Measurements from ENCODE around the gene CHRNG.
A peak's percentile ranks its signal among the peaks of the same experiment; 100 is the strongest.

Gene CHRNG

DNA sequence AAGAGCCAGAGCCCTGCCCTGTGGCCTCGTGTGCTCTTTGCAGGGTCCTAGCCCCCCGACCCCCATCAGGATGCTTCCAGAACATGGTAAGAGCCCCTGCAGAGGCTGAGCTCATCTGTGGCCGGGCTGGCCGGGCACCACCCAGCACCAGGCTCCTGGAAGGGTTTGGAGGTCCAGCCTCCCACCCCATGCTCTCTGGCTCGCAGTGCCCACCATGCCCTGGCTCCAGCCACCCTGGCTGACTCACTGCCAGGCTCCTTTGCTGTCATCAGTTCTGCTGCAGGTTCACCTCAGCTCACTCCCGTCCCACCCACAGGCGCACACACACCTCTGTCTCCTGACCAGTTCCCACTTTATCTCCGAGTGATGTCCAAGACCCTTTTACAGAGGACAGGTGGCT, 48.5 kb downstream of the CHRNG start:
- DNase-seq (ENCODE audit: low read depth) = no peak
- peaks cover 6% of the 10 kb centered on the region for H3K36me3 ChIP-seq (ENCODE audit: control insufficient read depth, insufficient read depth, low read length, severe bottlenecking)
- H3K4me1 ChIP-seq (ENCODE audit: control insufficient read depth, insufficient read depth, low read length) = peaks cover 13% of the 10 kb centered on the region
- no peak overlapping the region for H3K4me3 ChIP-seq (ENCODE audit: low read length)
- H3K9me3 ChIP-seq (ENCODE audit: control insufficient read depth, low read length) = no peaks in the 10 kb centered on the region
- no peaks in the 10 kb centered on the region for H3K27me3 ChIP-seq (replicated peaks; ENCODE audit: control insufficient read depth, insufficient read depth, low read length)
- H3K9ac ChIP-seq (ENCODE audit: low read length) = no peak overlapping the region

DNA sequence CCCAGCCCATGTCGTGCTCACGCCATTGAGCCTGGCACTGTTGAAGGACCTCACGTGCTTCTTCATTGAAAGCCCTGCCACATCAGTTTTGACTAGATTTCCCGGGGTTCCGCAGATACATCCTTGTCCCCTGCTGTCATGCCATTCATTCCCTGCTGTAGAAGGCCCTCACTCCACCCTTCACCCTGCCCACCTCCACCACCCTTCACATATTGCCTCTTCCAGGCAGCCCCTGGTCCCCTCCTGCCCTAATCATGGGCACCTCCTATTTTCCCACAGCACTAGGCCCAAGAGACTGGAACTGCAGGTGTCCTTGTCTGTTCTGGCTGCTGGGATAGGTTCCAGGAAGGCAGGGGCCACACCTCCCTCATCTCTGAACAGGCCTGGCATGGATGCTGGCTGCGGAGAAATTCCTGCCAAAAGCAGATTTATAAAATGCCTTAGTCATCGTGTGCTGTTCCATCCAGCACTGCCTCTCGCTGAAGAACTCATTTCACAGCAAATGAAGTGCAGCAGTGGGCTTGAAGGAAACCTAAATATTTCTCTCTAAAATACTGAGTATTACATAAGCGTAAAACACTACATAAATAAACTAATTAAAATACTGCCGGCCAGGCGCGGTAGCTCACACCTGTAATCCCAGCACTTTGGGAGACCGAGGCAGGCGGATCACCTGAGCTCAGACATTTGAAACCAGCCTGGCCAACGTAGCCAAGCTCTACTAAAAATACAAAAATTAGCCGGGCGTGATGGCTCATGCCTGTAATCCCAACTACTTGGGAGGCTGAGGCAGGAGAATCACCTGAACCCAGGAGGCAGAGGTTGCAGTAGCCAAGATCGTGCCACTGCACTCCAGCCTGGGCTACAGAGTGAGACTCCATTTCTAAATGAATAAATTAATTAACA, 49.4 kb downstream of the CHRNG start:
- H3K27me3 ChIP-seq (replicated peaks; ENCODE audit: control insufficient read depth, insufficient read depth, low read length) = no peaks in the 10 kb centered on the region
- H3K9ac ChIP-seq (ENCODE audit: low read length) = peak overlapping the region; percentile 28
- no peak overlapping the region for H3K4me3 ChIP-seq (ENCODE audit: low read length)
- H3K9me3 ChIP-seq (ENCODE audit: control insufficient read depth, low read length) = no peaks in the 10 kb centered on the region
- no peaks in the 10 kb centered on the region for H3K36me3 ChIP-seq (ENCODE audit: control insufficient read depth, insufficient read depth, low read length, severe bottlenecking)
- peaks cover 17% of the 10 kb centered on the region for H3K4me1 ChIP-seq (ENCODE audit: control insufficient read depth, insufficient read depth, low read length)
- peak; percentile 86 for DNase-seq (ENCODE audit: low read depth)

DNA sequence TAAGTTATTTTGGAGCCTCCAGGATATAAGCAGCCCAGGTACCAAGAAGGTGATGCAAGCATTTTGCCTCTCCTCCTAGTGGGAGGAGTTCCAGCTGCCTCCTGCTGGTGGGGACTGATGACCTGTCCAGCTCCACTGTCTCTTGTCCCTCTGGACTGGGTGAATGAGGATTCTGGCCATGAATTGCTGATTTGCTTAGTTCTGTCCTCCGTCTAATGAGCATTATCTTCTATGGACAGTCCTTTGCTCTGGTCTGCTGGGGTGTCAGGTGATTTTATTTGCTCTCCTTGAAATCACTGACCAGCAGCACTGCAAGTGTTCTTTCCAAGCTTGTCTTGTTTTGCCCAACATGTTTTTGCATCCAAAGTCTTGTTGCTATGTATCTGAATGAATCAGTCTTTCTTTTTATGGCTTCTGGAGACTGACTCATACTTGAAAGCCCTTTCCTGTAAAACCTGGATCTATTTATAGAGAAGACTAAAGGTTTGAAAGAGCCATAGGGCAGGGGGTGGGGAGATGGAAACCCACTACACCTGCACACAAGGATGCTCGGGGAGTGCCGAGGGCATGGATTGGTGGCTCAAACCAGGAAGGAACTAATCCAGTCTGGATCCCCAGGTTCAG, 53.4 kb downstream of the CHRNG start:
- Histone ChIP-seq H3K9ac (ENCODE audit: low read length) (no peak overlapping the region), H3K36me3 (ENCODE audit: control insufficient read depth, insufficient read depth, low read length, severe bottlenecking) (no peaks in the 10 kb centered on the region), H3K9me3 (ENCODE audit: control insufficient read depth, low read length) (peaks cover 4% of the 10 kb centered on the region), H3K4me3 (ENCODE audit: low read length) (no peak overlapping the region), H3K4me1 (ENCODE audit: control insufficient read depth, insufficient read depth, low read length) (peaks cover 17% of the 10 kb centered on the region), H3K27me3 (replicated peaks; ENCODE audit: control insufficient read depth, insufficient read depth, low read length) (no peaks in the 10 kb centered on the region)
- peak; percentile 56 for DNase-seq (ENCODE audit: low read depth)

DNA sequence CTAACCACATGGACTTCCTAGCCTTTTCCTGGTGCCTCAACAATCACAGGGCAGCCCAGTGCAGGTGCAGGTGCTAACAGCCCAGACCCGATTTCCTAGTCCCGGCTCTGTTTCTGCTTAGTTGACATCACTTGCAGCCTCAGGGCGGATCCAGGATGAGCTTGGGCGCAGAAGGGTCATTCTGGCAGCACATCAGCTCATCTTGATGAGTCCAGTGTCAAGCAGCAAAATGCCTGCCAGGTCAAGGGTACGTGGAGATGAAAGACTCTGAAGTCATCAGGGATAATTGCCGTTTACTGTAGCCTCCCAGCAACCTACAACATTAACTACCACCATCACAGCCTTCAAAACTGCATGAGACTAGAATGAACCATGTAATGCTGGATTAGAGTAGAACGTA, 54.5 kb downstream of the CHRNG start:
- peaks cover 11% of the 10 kb centered on the region for H3K4me1 ChIP-seq (ENCODE audit: control insufficient read depth, insufficient read depth, low read length)
- no peak for DNase-seq (ENCODE audit: low read depth)

More for the DNA sequence above, 54.5 kb downstream of the CHRNG start:
- Histone ChIP-seq H3K27me3 (replicated peaks; ENCODE audit: control insufficient read depth, insufficient read depth, low read length) (no peaks in the 10 kb centered on the region), H3K36me3 (ENCODE audit: control insufficient read depth, insufficient read depth, low read length, severe bottlenecking) (no peaks in the 10 kb centered on the region), H3K4me3 (ENCODE audit: low read length) (no peak overlapping the region), H3K9ac (ENCODE audit: low read length) (no peak overlapping the region), H3K9me3 (ENCODE audit: control insufficient read depth, low read length) (peaks cover 4% of the 10 kb centered on the region)
